ENCODE data around the gene C5orf63.

- TF ChIP-seq POLR2A (IDR thresholded peaks at IDR 0.05; ENCODE audit: low read depth, low read length), result no peak
- no peak for TF ChIP-seq CTCF (IDR thresholded peaks at IDR 0.05; ENCODE audit: extremely low read depth in 1 of 2, insufficient read depth in 1 of 2, low read depth in 1 of 2, low read length in 2 of 2)
- TF ChIP-seq GATA2 (IDR thresholded peaks at IDR 0.05; ENCODE audit: insufficient read depth, insufficient read length, low read depth, low read length), result no peak
- no peak for TF ChIP-seq MAX (IDR thresholded peaks at IDR 0.05; ENCODE audit: insufficient read depth, insufficient read length)
- TF ChIP-seq JUN (IDR thresholded peaks at IDR 0.05; ENCODE audit: borderline replicate concordance, insufficient read depth, insufficient read length, low read depth), result no peak
- TF ChIP-seq MYC (IDR thresholded peaks at IDR 0.05; ENCODE audit: low read depth, low read length), result no peak
- no peak for TF ChIP-seq EZH2 (IDR thresholded peaks at IDR 0.05; ENCODE audit: borderline replicate concordance, low read depth, low read length, severe bottlenecking)
These were observed 17.2 kb downstream of the C5orf63 start for GRCh38 chr5:127055880-127056653.
